Chondrocyte (in vitro differentiated cells): ENCODE data around the gene ANAPC1. TPM values are rescaled to one million over a fixed set of nuclear protein-coding genes. Genes with fewer than 3 reads are reported as not detected.
A peak's percentile ranks its signal among the peaks of the same experiment; 100 is the strongest.

Source experiments
- DNase-seq: peaks from one replicate; pipeline ENCODE4 v3.0.0; 2021; ENCODE audit warnings: mixed read lengths, low spot score
- H3K27ac Mint-ChIP-seq: one replicate; pipeline ENCODE4 v1.8.0; 2021; ENCODE audit warnings: mild to moderate bottlenecking, moderate library complexity, mixed read lengths; ENCODE audit not compliant: unreplicated experiment
- H3K27me3 Mint-ChIP-seq: 2 replicates; pipeline ENCODE4 v1.8.0; 2021; ENCODE audit warnings: low read depth, mixed read lengths
- H3K36me3 Mint-ChIP-seq: 2 replicates; pipeline ENCODE4 v1.8.0; 2021; ENCODE audit warnings: low read depth, mixed read lengths
- H3K4me1 Mint-ChIP-seq: 2 replicates; pipeline ENCODE4 v1.8.0; 2021; ENCODE audit warnings: low read depth, mild to moderate bottlenecking, mixed read lengths
- H3K4me3 Mint-ChIP-seq: one replicate; pipeline ENCODE4 v1.8.0; 2021; ENCODE audit warnings: mild to moderate bottlenecking, moderate library complexity, mixed read lengths; ENCODE audit not compliant: unreplicated experiment
- H3K9me3 Mint-ChIP-seq: 2 replicates; pipeline ENCODE4 v1.8.0; 2021; ENCODE audit warnings: low read depth, mixed read lengths
- total RNA-seq: library from RNA; stranded (reverse); gene quantifications from 3 replicates; pipeline ENCODE4 v1.2.1, GENCODE V29; 2021
- TF ChIP-seq, protein P1 (sequence below): fragments of 200-600 bp; sonication (generic); IDR thresholded peaks from 2 replicates; pipeline ENCODE4 v1.5.0; 2021; ENCODE audit warnings: antibody characterized with exemption, mild to moderate bottlenecking, moderate library complexity

Gene ANAPC1
- total RNA-seq, 1 donor from 2014 or later: 21.7 TPM

DNA sequence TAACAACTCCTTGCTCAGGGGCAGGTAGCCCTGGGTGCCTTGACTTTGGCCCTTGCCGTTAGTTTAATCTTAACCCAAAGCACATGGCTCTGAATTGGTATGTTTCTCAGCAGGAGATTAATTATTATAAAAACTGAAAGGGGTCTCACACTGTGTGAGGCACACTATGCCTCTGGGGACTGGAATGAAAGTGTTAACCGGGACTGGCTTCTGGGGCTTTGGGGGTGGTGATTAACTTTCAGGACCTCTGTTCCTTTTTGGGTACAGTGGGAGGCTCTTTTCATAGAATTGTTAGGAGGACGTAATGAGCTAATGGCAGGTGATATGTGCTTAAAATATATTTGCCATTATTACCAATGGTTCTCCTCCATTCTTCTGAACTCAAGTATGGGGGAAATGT, 19.5 kb upstream of the ANAPC1 start:
- Mint-ChIP-seq H3K27me3 (no peaks in the 10 kb centered on the region), H3K9me3 (no peaks in the 10 kb centered on the region), H3K4me3 (no peak overlapping the region), H3K36me3 (no peaks in the 10 kb centered on the region), H3K27ac (no peak overlapping the region), H3K4me1 (peaks cover 29% of the 10 kb centered on the region)
- DNase-seq: no peak
- TF ChIP-seq, protein P1, sequence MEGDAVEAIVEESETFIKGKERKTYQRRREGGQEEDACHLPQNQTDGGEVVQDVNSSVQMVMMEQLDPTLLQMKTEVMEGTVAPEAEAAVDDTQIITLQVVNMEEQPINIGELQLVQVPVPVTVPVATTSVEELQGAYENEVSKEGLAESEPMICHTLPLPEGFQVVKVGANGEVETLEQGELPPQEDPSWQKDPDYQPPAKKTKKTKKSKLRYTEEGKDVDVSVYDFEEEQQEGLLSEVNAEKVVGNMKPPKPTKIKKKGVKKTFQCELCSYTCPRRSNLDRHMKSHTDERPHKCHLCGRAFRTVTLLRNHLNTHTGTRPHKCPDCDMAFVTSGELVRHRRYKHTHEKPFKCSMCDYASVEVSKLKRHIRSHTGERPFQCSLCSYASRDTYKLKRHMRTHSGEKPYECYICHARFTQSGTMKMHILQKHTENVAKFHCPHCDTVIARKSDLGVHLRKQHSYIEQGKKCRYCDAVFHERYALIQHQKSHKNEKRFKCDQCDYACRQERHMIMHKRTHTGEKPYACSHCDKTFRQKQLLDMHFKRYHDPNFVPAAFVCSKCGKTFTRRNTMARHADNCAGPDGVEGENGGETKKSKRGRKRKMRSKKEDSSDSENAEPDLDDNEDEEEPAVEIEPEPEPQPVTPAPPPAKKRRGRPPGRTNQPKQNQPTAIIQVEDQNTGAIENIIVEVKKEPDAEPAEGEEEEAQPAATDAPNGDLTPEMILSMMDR: no peak

DNA sequence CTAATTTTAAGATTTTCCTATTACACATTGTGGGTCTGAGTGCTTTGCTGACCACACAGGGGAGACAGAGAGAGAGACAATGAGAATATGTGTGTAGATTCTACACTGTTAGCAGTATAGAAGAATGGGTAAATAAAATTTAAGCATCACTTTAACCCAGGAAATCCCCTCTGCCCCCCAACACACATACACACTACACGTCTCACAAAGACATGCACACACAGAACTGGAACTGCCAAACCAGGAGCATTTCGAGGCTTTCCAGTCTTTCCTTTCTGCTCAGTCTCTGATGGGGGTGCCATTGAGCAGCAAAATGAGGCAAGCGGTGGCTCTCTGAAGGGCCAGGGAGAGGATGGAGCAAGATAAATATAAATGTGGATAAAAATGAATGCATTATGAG, 16.9 kb upstream of the ANAPC1 start:
- Mint-ChIP-seq H3K27me3 (no peaks in the 10 kb centered on the region), H3K36me3 (no peaks in the 10 kb centered on the region), H3K9me3 (no peaks in the 10 kb centered on the region), H3K27ac (no peak overlapping the region), H3K4me3 (no peak overlapping the region), H3K4me1 (peaks cover 23% of the 10 kb centered on the region)
- TF ChIP-seq, protein P1: peak; percentile 76
- DNase-seq: no peak

DNA sequence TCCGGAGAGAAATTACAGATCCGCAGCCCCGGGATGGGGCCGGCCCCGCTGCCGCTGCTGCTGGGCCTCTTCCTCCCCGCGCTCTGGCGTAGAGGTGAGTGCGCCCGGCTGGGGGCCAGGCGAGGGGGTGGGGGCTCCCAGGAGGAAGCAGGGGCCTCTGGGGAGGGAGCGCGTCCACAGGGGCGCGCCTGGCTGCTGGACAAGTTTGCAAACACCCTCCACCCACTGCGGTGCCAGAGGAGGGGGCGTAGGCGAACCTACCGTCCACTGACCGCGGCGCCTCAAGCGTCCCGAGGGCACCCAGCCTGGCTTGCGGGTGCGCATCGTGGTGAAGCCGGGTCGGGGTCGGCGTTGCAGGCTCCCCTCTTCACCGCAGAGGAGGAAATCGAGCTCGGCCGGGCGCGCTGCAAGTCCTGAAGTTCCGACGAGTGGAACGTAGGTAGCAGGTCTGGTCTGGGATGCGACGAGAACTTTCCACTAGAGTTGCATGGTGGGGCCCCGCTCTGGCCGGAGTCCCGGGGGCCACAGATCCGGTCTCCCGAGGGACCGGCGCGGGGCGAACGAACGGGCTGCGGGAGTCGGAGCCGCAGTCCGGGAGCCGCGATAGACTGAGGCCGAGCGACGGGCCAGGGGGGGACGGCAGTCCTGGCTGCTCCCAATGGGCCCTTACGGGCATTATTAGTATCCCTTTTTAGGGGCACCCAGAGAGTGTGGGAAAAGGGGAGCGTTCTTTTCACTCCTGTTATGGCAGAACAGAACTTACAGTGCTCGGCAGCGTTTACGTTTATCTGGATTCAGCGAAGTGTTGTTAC, 14.9 kb upstream of the ANAPC1 start:
- peaks cover 23% of the 10 kb centered on the region for H3K4me1 Mint-ChIP-seq
- H3K27ac Mint-ChIP-seq: no peak overlapping the region
- peak overlapping the region; percentile 74 for H3K4me3 Mint-ChIP-seq
- H3K36me3 Mint-ChIP-seq: no peaks in the 10 kb centered on the region
- no peak for DNase-seq
- no peaks in the 10 kb centered on the region for H3K9me3 Mint-ChIP-seq
- TF ChIP-seq, protein P1: no peak
- no peaks in the 10 kb centered on the region for H3K27me3 Mint-ChIP-seq

DNA sequence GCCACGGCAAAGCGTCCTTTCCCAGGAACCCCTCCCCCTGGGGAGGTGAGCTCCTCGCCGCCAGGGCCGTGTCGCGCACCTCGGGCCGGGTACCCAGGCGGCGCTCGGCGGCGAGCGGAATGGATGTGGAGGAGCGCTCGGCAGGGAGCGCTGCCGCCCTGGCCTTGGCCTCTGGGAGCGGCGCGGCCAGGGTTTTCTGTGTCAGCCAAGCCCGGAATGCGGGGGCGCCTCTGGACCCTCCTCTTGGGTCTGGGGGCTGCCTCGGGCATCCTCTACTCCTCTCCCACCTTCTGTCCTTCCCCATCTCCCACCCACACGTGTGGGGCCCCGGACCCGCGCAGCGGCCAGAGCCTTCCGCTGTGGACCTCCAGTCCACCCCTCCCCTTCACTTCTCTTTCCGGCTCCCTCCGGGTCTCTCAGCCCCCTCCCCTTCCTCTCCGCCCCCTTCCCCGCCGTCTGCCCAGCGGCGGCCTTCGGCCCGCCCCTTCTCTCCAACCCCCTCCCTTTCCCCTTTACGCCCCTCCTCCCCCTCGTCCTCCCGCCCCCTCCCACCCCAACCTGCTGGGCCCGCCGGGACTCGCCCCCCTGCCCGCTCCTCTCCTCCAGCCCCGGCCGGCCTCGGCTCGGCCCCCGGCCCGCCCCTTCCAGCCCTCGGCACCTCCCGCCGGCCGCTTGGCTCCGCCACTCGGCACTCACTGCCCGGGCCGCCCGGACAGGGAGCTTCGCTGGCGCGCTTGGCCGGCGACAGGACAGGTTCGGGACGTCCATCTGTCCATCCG, 14.1 kb upstream of the ANAPC1 start, which contains the start of gene MERTK:
Gene MERTK (plus strand): TSS at position 684 of the 779 bp plus-strand sequence. CDS start 129 bp downstream, outside the sequence.
- no peaks in the 10 kb centered on the region for H3K36me3 Mint-ChIP-seq
- DNase-seq: no peak
- no peaks in the 10 kb centered on the region for H3K9me3 Mint-ChIP-seq
- peak within 1 kb of the TSS; percentile 91 for H3K27ac Mint-ChIP-seq
- H3K27me3 Mint-ChIP-seq: no peaks in the 10 kb centered on the region
- H3K4me1 Mint-ChIP-seq: peaks cover 23% of the 10 kb centered on the region
- TF ChIP-seq, protein P1: peak; percentile 84
- peak within 1 kb of the TSS; percentile 91 for H3K4me3 Mint-ChIP-seq

DNA sequence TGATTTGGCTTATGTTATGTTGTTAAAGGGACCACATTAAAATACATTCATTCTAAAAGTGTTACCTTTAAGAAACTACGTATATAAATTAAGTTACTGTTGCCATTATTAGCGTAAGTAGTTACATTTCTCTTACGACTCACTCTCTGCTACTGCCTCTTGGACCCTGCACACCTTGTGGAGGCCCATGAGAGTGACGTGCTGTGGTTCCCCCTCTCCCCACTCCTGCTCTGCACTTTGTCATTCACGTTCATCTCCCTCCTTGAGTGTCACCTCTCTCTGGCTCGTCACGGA, 13.6 kb upstream of the ANAPC1 start:
- Mint-ChIP-seq H3K27ac (peak overlapping the region; percentile 84), H3K4me1 (peaks cover 23% of the 10 kb centered on the region), H3K9me3 (no peaks in the 10 kb centered on the region), H3K4me3 (peak overlapping the region; percentile 91), H3K36me3 (no peaks in the 10 kb centered on the region), H3K27me3 (no peaks in the 10 kb centered on the region)
- DNase-seq: no peak
- TF ChIP-seq, protein P1: no peak
